ENCODE data around the gene SRSF6.

GRCh38 chr20:43434565-43434964 lies 23.1 kb upstream of the SRSF6 start:
- TF ChIP-seq EZH2 (IDR thresholded peaks at IDR 0.05) (no peak), POLR2AphosphoS5 (IDR thresholded peaks at IDR 0.05; ENCODE audit: borderline replicate concordance, low read depth, low read length) (no peak), FOXP2 (optimal IDR thresholded peaks at IDR 0.05; ENCODE audit: control extremely low read depth, extremely low read length, insufficient read depth) (no peak)

Data from SK-N-MC (cell line).